ENCODE data around the gene MMRN2.
A peak's percentile ranks its signal among the peaks of the same experiment; 100 is the strongest.

DNA sequence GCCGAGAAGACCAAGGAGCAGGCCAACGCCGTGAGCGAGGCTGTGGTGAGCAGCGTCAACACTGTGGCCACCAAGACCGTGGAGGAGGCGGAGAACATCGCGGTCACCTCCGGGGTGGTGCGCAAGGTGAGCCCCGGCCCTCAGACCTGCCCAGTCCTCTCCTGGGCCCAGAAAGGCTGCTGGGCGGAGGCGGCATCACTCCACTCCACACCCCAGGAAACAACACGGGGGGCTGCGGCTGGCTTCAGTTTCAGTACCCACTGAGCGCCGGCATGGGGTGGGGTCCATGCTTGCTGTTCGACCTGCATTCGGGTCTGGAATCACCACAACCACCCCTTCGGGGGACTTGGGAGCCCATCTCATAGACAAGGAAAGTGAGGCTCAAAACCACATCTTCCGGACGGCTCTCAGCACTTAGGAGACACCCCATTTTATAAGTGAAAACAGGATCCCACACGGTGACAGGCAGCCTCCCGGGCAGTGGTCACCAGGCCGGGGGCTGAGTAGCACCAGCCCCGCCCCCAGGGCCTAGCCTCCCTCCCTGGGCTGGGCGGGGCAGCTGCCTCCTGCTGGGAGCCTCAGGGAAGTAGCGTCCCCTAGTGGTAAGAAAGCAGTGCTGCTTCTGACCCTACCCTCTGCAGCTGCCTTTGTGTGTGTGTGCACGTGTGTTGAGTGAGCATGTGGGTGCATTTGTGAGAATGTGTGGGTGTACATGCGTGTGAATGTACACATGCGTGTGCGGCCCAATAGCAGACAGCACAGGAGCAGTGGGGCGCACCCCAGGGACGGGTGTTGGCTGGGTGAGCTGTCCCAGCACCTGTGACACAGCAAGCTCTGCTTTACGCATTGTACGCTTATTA is 2.8 kb upstream of the MMRN2 start:
- TF ChIP-seq, protein P1, sequence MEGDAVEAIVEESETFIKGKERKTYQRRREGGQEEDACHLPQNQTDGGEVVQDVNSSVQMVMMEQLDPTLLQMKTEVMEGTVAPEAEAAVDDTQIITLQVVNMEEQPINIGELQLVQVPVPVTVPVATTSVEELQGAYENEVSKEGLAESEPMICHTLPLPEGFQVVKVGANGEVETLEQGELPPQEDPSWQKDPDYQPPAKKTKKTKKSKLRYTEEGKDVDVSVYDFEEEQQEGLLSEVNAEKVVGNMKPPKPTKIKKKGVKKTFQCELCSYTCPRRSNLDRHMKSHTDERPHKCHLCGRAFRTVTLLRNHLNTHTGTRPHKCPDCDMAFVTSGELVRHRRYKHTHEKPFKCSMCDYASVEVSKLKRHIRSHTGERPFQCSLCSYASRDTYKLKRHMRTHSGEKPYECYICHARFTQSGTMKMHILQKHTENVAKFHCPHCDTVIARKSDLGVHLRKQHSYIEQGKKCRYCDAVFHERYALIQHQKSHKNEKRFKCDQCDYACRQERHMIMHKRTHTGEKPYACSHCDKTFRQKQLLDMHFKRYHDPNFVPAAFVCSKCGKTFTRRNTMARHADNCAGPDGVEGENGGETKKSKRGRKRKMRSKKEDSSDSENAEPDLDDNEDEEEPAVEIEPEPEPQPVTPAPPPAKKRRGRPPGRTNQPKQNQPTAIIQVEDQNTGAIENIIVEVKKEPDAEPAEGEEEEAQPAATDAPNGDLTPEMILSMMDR (IDR thresholded peaks at IDR 0.05): peak in 3 of 4 experiments; percentile 66 to 85 (median 66)
- TF ChIP-seq POLR2A (IDR thresholded peaks at IDR 0.05): no peak
